Neural cell (in vitro differentiated cells): ENCODE results near the gene ANKRD10. TPM values are rescaled to one million over a fixed set of nuclear protein-coding genes. Genes with fewer than 3 reads are reported as not detected.

Experiments used
- H2AFZ ChIP-seq: fragments of 200-600, 300-800 bp; sonication (generic), shearing (Covaris generic); 2 replicates; pipeline ENCODE4 v1.6.0; 2014; ENCODE audit warnings: low read depth, mild to moderate bottlenecking, antibody characterized with exemption, low read length, moderate library complexity
- H3F3A ChIP-seq: fragments of 200-600 bp; shearing (Covaris generic); 2 replicates; pipeline ENCODE4 v1.6.1; 2016; ENCODE audit warnings: mild to moderate bottlenecking, moderate library complexity, mixed read lengths, antibody characterized with exemption, low read length; ENCODE audit not compliant: insufficient read depth, poor library complexity, severe bottlenecking
- H3K27ac ChIP-seq: fragments of 200-600, 300-800 bp; sonication (generic), shearing (Covaris generic); 2 replicates; pipeline ENCODE4 v1.5.1; 2014; ENCODE audit warnings: mild to moderate bottlenecking, low read length, moderate library complexity
- H3K27me3 ChIP-seq: fragments of 300-800, 200-600 bp; sonication (generic), shearing (Covaris generic); 2 replicates; pipeline ENCODE4 v1.6.0; 2014; ENCODE audit warnings: mild to moderate bottlenecking, low read depth, low read length, moderate library complexity; ENCODE audit not compliant: insufficient read depth
- H3K36me3 ChIP-seq: fragments of 300-800, 200-600 bp; sonication (generic), shearing (Covaris generic); 2 replicates; pipeline ENCODE4 v1.5.1; 2014; ENCODE audit warnings: mild to moderate bottlenecking, antibody characterized with exemption, low read length, moderate library complexity; ENCODE audit not compliant: insufficient read depth
- H3K4me2 ChIP-seq: fragments of 300-800, 200-600 bp; sonication (generic), shearing (Covaris generic); 2 replicates; pipeline ENCODE4 v1.6.0; 2014; ENCODE audit warnings: mild to moderate bottlenecking, low read length
- H3K4me3 ChIP-seq: fragments of 300-800, 200-600 bp; sonication (generic), shearing (Covaris generic); 2 replicates; pipeline ENCODE4 v1.5.1; 2014; ENCODE audit warnings: mild to moderate bottlenecking, low read length, moderate library complexity
- H3K79me2 ChIP-seq: fragments of 200-600 bp; shearing (Covaris generic); replicated peaks from 2 replicates; pipeline ENCODE4 v1.6.0; 2014; ENCODE audit warnings: mild to moderate bottlenecking, low read length, moderate library complexity; ENCODE audit not compliant: insufficient read depth
- H3K9ac ChIP-seq: fragments of 300-800, 200-600 bp; sonication (generic), shearing (Covaris generic); 2 replicates; pipeline ENCODE4 v1.6.1; 2016; ENCODE audit warnings: mild to moderate bottlenecking, low read length, mixed read lengths
- H3K9me2 ChIP-seq: fragments of 200-600 bp; shearing (Covaris generic); 2 replicates; pipeline ENCODE4 v1.6.1; 2016; ENCODE audit warnings: mild to moderate bottlenecking, low read length, mixed read lengths; ENCODE audit not compliant: insufficient read depth
- H3K9me3 ChIP-seq: fragments of 200-600, 300-800 bp; sonication (generic), shearing (Covaris generic); 2 replicates; pipeline ENCODE4 v1.6.1; 2016; ENCODE audit warnings: mild to moderate bottlenecking, mixed run types, low read length, moderate library complexity, mixed read lengths
- H4K20me1 ChIP-seq: fragments of 200-600 bp; shearing (Covaris generic); 2 replicates; pipeline ENCODE4 v1.6.1; 2016; ENCODE audit warnings: mild to moderate bottlenecking, mixed run types; ENCODE audit not compliant: insufficient read depth
- CTCF ChIP-seq: fragments of 450-650 bp; IDR thresholded peaks from 2 replicates; pipeline ENCODE4 v1.5.1; 2014; ENCODE audit warnings: antibody characterized with exemption, mild to moderate bottlenecking, moderate library complexity; ENCODE audit not compliant: poor library complexity, severe bottlenecking
- EP300 ChIP-seq: fragments of 450-650 bp; conservative IDR thresholded peaks from 2 replicates; pipeline ENCODE4 v1.6.1; 2014; ENCODE audit warnings: antibody characterized with exemption, mild to moderate bottlenecking, moderate library complexity; ENCODE audit not compliant: poor library complexity, severe bottlenecking
- EZH2 ChIP-seq: fragments of 200-600, 300-800 bp; shearing (Covaris generic), sonication (generic); IDR thresholded peaks from 2 replicates; pipeline ENCODE4 v1.6.1; 2014; ENCODE audit warnings: antibody characterized with exemption, low read length, borderline replicate concordance, mild to moderate bottlenecking; ENCODE audit not compliant: insufficient read depth, poor library complexity, severe bottlenecking
- MXI1 ChIP-seq: fragments of 450-650 bp; conservative IDR thresholded peaks from 2 replicates; pipeline ENCODE4 v1.6.1; 2014; ENCODE audit warnings: antibody characterized with exemption, mild to moderate bottlenecking; ENCODE audit not compliant: poor library complexity, severe bottlenecking
- POLR2AphosphoS5 ChIP-seq: IDR thresholded peaks from 2 replicates; pipeline ENCODE4 v1.6.1; 2012
- RAD21 ChIP-seq: fragments of 450-650 bp; conservative IDR thresholded peaks from 2 replicates; pipeline ENCODE4 v1.6.1; 2014; ENCODE audit warnings: antibody characterized with exemption, mild to moderate bottlenecking, moderate library complexity
- SMC3 ChIP-seq: fragments of 450-650 bp; conservative IDR thresholded peaks from 2 replicates; pipeline ENCODE4 v1.6.1; 2014; ENCODE audit warnings: antibody characterized with exemption, mild to moderate bottlenecking, moderate library complexity; ENCODE audit not compliant: poor library complexity
- TAF1 ChIP-seq: IDR thresholded peaks from 2 replicates; pipeline ENCODE4 v1.6.1; 2012; ENCODE audit warnings: low read depth
- polyA plus RNA-seq: library from polyadenylated mRNA; depleted of rRNA; stranded (reverse); fragments of >200 nt; gene quantifications from 2 replicates; pipeline ENCODE4 v1.2.3, GENCODE V29; 2014
- TF ChIP-seq, protein P1 (sequence below): IDR thresholded peaks from 2 replicates; pipeline ENCODE4 v1.6.1; 2012; ENCODE audit warnings: borderline replicate concordance

Gene ANKRD10
- polyA plus RNA-seq, 1 donor from 2014 or later: 564 TPM

DNA sequence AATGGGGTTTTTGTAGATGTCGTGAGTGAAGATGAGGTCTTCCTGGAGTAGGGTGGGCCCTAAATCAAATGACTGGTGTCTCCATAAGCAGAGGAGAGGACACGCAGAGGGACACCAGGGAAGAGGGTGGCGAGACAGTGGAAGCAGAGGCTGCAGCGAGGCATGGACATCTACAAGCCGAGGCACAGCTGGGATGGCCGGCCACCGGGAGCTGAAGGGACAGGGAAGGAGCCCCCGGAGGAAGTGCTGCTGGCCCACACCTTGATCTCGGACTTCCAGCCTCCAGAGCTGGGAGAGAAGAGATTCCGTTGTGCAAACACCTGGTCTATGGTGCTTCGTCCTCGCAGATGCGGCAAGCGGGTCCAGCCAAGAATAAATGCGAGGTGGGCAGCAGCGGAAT is 84.5 kb downstream of the ANKRD10 start:
- H3K9me2 ChIP-seq: no peaks in the 10 kb centered on the region
- H3K79me2 ChIP-seq: no peaks in the 10 kb centered on the region
- no peaks in the 10 kb centered on the region for H3K9me3 ChIP-seq
- no peak for TF ChIP-seq EZH2
- no peak for TF ChIP-seq POLR2AphosphoS5
- TF ChIP-seq, protein P1, sequence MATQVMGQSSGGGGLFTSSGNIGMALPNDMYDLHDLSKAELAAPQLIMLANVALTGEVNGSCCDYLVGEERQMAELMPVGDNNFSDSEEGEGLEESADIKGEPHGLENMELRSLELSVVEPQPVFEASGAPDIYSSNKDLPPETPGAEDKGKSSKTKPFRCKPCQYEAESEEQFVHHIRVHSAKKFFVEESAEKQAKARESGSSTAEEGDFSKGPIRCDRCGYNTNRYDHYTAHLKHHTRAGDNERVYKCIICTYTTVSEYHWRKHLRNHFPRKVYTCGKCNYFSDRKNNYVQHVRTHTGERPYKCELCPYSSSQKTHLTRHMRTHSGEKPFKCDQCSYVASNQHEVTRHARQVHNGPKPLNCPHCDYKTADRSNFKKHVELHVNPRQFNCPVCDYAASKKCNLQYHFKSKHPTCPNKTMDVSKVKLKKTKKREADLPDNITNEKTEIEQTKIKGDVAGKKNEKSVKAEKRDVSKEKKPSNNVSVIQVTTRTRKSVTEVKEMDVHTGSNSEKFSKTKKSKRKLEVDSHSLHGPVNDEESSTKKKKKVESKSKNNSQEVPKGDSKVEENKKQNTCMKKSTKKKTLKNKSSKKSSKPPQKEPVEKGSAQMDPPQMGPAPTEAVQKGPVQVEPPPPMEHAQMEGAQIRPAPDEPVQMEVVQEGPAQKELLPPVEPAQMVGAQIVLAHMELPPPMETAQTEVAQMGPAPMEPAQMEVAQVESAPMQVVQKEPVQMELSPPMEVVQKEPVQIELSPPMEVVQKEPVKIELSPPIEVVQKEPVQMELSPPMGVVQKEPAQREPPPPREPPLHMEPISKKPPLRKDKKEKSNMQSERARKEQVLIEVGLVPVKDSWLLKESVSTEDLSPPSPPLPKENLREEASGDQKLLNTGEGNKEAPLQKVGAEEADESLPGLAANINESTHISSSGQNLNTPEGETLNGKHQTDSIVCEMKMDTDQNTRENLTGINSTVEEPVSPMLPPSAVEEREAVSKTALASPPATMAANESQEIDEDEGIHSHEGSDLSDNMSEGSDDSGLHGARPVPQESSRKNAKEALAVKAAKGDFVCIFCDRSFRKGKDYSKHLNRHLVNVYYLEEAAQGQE: no peak
- no peak for TF ChIP-seq MXI1
- no peak overlapping the region for H3K27ac ChIP-seq
- H3K4me2 ChIP-seq: no peak overlapping the region
- H3K9ac ChIP-seq: no peak overlapping the region
- H3K4me3 ChIP-seq: no peak overlapping the region
- H3K36me3 ChIP-seq: no peaks in the 10 kb centered on the region
- no peaks in the 10 kb centered on the region for H3K27me3 ChIP-seq
- no peaks in the 10 kb centered on the region for H4K20me1 ChIP-seq
- no peaks in the 10 kb centered on the region for H3F3A ChIP-seq
- no peak overlapping the region for H2AFZ ChIP-seq

- no peaks in the 10 kb centered on the region for H3K79me2 ChIP-seq
These were observed 85.4 kb downstream of the ANKRD10 start for GRCh38 chr13:110829486-110829885.

DNA sequence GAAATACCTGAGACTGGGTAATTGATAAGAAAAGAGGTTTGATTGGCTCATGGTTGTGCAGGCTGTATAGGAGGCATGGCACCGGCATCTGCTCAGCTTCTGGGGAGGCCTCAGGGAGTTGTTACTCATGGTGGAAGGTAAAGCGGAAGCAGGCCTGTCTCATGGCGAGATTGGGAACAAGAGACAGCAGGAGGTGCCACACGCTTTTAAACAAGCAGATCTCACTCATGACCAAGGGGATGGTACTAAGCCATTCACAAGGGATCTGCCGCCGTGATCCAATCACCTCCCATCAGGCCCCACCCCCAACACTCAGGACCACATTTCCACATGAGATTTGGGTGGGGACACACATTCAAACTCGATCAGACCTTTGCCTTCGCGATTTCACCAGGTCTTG is 86.2 kb downstream of the ANKRD10 start:
- H3K27ac ChIP-seq: no peak overlapping the region

More at GRCh38 chr13:110829486-110829885, 85.4 kb downstream of the ANKRD10 start:
- Histone ChIP-seq H3K27me3 (no peaks in the 10 kb centered on the region), H3K27ac (no peak overlapping the region), H3K9me2 (no peaks in the 10 kb centered on the region), H4K20me1 (no peaks in the 10 kb centered on the region), H2AFZ (no peak overlapping the region), H3K36me3 (no peaks in the 10 kb centered on the region), H3F3A (no peaks in the 10 kb centered on the region), H3K4me3 (no peak overlapping the region), H3K4me2 (no peak overlapping the region), H3K9ac (no peak overlapping the region), H3K9me3 (no peaks in the 10 kb centered on the region)
- TF ChIP-seq TAF1: no peak

More for the DNA sequence above, 86.2 kb downstream of the ANKRD10 start:
- H3K9me3 ChIP-seq: no peaks in the 10 kb centered on the region
- no peak overlapping the region for H3K9ac ChIP-seq
- H3F3A ChIP-seq: no peaks in the 10 kb centered on the region
- H2AFZ ChIP-seq: no peak overlapping the region
- H3K9me2 ChIP-seq: no peaks in the 10 kb centered on the region
- no peak overlapping the region for H3K4me3 ChIP-seq
- H3K36me3 ChIP-seq: no peaks in the 10 kb centered on the region
- no peaks in the 10 kb centered on the region for H3K79me2 ChIP-seq
- no peaks in the 10 kb centered on the region for H4K20me1 ChIP-seq
- H3K27me3 ChIP-seq: no peaks in the 10 kb centered on the region
- H3K4me2 ChIP-seq: no peak overlapping the region
- TF ChIP-seq MXI1: no peak
- TF ChIP-seq EZH2: no peak
- TF ChIP-seq POLR2AphosphoS5: no peak
- no peak for TF ChIP-seq EP300
- no peak for TF ChIP-seq TAF1
- no peak for TF ChIP-seq RAD21
- no peak for TF ChIP-seq SMC3
- no peak for TF ChIP-seq CTCF
- TF ChIP-seq, protein P1: no peak
